Uterus (tissue), 4 donors: ENCODE results near the gene CAMTA1. TPM values are rescaled to one million over a fixed set of nuclear protein-coding genes. Genes with fewer than 3 reads are reported as not detected.

ENCODE experiments used
- DNase-seq, 2 donors: peaks; one replicate each; pipeline ENCODE4 v3.0.0-alpha.2; 2019 to 2020
- H3K27ac ChIP-seq, 2 donors: fragments of 200-600 bp; sonication (generic); 1 replicate in 1 of 2; 2 replicates in 1 of 2; pipeline ENCODE4 v1.5.1; 2016 to 2018
- H3K27me3 ChIP-seq, 2 donors: fragments of 200-600 bp; sonication (generic); one replicate each; pipeline ENCODE4 v1.5.1; 2018 to 2019; ENCODE audit warnings: control low read depth in 1 of 2
- H3K36me3 ChIP-seq, 2 donors: fragments of 200-600 bp; sonication (generic); one replicate each; pipeline ENCODE4 v1.5.1; 2019; ENCODE audit warnings: control low read depth in 1 of 2
- H3K4me1 ChIP-seq, 2 donors: fragments of 200-600 bp; sonication (generic); one replicate each; pipeline ENCODE4 v1.5.1; 2018 to 2019; ENCODE audit warnings: control low read depth in 1 of 2
- H3K4me3 ChIP-seq, 2 donors: fragments of 200-600 bp; sonication (generic); 1 replicate in 1 of 2; 2 replicates in 1 of 2; pipeline ENCODE4 v1.5.1; 2018 to 2019; ENCODE audit warnings: mild to moderate bottlenecking in 1 of 2
- H3K9me3 ChIP-seq, 2 donors: fragments of 200-600 bp; sonication (generic); one replicate each; pipeline ENCODE4 v1.5.1; 2019; ENCODE audit warnings: control low read depth in 1 of 2
- CTCF ChIP-seq, 4 experiments: fragments of 200-600 bp in 2 of 4; fragments of 450-650 bp in 2 of 4; sonication (generic) in 2 of 4; IDR thresholded peaks; one replicate each; pipeline ENCODE4 v1.5.1; 2016 to 2019; ENCODE audit warnings: antibody characterized with exemption in 4 of 4, mild to moderate bottlenecking in 2 of 4, moderate library complexity in 1 of 4
- POLR2A ChIP-seq, 2 donors: fragments of 450-650 bp; IDR thresholded peaks; one replicate each; pipeline ENCODE4 v1.6.1; 2016; ENCODE audit warnings: antibody characterized with exemption in 2 of 2, mild to moderate bottlenecking in 1 of 2, moderate library complexity in 1 of 2
- intact Hi-C: fragments of 100-400 bp; cut with DNase I; formaldehyde crosslinking; loops from one replicate; pipeline ENCODE4 v1.15.1; 2023; ENCODE audit warnings: low total_unique reads
- total RNA-seq, 4 donors: library from RNA; depleted of rRNA in 3 of 4; stranded (reverse); fragments of >200 nt in 3 of 4; gene quantifications; one replicate each; pipeline versions ENCODE4 v1.1.0 to v1.2.4, GENCODE V29; 2014 to 2023
- donor health status: DM: yes; HTN: yes; CAD: no.

Gene CAMTA1
- total RNA-seq, 4 donors from 2014 or later, result 29.7 to 427 (median 64.8) TPM

DNA sequence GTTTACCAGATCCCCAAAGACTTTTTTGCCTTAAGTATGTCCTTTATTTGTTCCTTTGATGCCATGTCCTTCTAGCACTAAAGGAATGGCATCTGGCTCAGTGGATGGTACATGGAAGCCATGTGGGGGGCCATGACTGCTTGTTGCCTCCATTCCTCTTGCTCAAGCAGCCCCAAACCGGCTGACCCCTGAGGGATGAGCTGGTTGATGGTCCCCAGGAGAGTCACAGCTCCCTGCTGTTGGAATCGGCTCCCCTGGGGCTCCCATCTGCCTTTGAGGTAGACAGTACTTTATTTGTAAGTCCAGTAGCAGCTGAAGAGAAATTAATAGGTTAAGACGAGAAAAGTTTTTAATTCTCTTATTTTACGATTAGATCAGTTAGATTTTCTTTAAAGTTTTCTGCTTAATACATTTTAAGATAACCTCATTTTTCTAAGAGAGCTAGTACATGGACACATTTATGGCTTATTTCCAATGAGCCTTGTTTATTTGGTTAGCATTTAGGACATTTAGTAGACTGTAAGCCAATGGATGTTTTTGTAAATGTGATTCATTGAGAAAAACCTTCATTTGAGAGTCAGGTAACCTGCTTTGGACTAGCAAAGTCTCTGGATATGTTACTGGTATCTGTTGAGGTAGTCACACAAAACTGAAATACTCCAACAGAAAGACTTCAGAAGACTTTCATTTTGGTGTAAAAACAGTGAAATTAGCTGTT, 88.2 kb downstream of the CAMTA1 start:
- no peaks in the 10 kb centered on the region for H3K36me3 ChIP-seq
- no peak for DNase-seq
- H3K4me3 ChIP-seq, result no peak overlapping the region
- H3K9me3 ChIP-seq, result no peaks in the 10 kb centered on the region
- intact Hi-C loops, result no loop called here
- H3K27ac ChIP-seq, result no peak overlapping the region
- H3K4me1 ChIP-seq, result no peaks in the 10 kb centered on the region
- TF ChIP-seq POLR2A (IDR thresholded peaks at IDR 0.05) (no peak), CTCF (IDR thresholded peaks at IDR 0.05) (no peak)
- no peaks in the 10 kb centered on the region for H3K27me3 ChIP-seq

DNA sequence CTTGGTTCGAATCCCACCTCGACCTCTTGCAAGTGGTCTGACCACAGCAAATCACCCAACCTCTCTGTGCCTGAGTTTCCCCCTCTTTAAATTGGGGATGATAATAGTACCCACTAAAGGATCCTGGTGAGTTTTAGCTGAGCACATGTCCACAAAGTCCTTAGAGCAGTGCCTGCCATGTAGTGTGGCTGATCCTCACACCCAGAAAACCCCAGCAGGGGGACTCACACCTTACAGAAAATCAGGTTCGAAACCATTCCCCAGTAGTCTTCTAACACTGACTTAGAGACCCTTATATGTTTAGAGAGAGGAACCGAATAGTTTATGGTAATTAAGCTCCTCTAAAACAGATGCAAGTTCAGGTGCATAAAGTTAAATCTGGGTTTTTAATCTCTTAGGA, 89.0 kb downstream of the CAMTA1 start:
- no peaks in the 10 kb centered on the region for H3K4me1 ChIP-seq
- H3K9me3 ChIP-seq, result no peaks in the 10 kb centered on the region
- intact Hi-C loops, result no loop called here
- TF ChIP-seq POLR2A (IDR thresholded peaks at IDR 0.05) (no peak), CTCF (IDR thresholded peaks at IDR 0.05) (no peak)
- H3K4me3 ChIP-seq, result no peak overlapping the region
- no peaks in the 10 kb centered on the region for H3K27me3 ChIP-seq
- no peak overlapping the region for H3K27ac ChIP-seq
- DNase-seq, result no peak
- H3K36me3 ChIP-seq, result no peaks in the 10 kb centered on the region

DNA sequence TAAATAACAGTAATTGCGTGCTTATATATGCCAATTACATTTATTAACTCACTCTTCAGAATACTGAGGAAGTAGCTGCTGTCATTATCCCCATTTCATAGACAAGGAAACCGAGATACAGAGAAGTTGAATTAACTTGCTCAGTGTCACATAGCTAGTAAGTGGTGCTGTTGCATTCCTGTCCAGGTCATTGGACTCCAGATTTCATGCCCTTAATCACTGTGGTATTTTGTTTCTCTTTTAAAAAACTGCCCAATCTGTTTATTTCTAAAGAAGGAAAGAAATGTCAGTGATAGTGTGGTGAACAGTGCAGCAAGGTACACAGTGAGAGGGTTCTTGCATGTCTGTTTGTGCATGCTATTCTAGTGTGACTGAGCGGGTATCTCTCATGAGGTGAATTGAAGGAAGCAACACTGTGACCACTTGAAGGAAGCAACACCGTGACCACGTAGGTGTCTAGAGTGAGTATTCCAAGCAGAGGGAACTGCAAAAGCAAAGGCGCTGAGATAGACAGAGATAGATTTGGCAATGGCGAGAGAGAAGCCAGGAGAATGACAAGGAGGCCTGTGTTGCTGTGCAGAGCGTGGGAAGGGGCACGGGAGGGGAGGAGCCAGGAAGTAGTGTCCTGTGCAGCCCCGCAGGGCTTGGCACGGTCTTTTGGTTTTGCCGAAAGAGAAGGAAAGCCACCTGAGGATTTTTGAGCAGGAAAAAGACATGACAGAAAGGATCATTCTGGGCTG, 95.9 kb downstream of the CAMTA1 start:
- TF ChIP-seq CTCF (IDR thresholded peaks at IDR 0.05) (no peak), POLR2A (IDR thresholded peaks at IDR 0.05) (no peak)
- no peak overlapping the region for H3K27ac ChIP-seq
- no peaks in the 10 kb centered on the region for H3K27me3 ChIP-seq
- H3K9me3 ChIP-seq, result no peaks in the 10 kb centered on the region
- intact Hi-C loops, result no loop called here
- H3K4me1 ChIP-seq, result no peaks in the 10 kb centered on the region
- no peaks in the 10 kb centered on the region for H3K36me3 ChIP-seq
- H3K4me3 ChIP-seq, result no peak overlapping the region
- no peak for DNase-seq

- TF ChIP-seq CTCF (IDR thresholded peaks at IDR 0.05) (no peak), POLR2A (IDR thresholded peaks at IDR 0.05) (no peak)
- no peaks in the 10 kb centered on the region for H3K9me3 ChIP-seq
- no peaks in the 10 kb centered on the region for H3K4me1 ChIP-seq
- no peak overlapping the region for H3K27ac ChIP-seq
- intact Hi-C loops, result no loop called here
- H3K27me3 ChIP-seq, result no peaks in the 10 kb centered on the region
- no peaks in the 10 kb centered on the region for H3K36me3 ChIP-seq
- DNase-seq, result no peak
- no peak overlapping the region for H3K4me3 ChIP-seq
Measured at GRCh38 chr1:6882414-6882813, 97.2 kb downstream of the CAMTA1 start.

DNA sequence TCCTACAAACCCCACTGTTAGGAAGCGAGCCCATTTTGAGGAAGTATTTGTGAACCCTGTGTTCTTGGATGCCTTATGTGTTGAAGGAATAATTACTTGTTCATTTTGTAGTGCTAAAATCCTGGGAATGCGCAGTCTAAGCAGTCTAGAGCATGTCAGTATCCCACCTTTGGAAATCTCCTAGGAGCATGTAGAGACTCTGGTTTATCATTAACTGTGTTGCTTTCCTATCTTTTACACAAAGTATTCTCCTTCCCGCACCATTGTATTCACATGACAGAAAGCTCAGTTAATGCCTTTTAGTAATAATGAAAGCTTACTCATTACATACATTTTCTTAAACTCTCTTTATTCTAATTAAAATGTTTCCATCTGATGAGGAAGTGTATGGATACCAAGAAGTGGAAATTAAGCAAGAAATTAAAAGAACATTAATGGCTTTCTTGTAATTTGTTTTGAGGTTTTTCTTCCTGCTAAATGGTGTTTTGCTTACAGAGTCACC, 99.4 kb downstream of the CAMTA1 start:
- Histone ChIP-seq H3K27ac (no peak overlapping the region), H3K27me3 (no peaks in the 10 kb centered on the region), H3K4me1 (no peaks in the 10 kb centered on the region), H3K9me3 (no peaks in the 10 kb centered on the region), H3K4me3 (no peak overlapping the region), H3K36me3 (no peaks in the 10 kb centered on the region)
- intact Hi-C loops, result no loop called here
- TF ChIP-seq CTCF (IDR thresholded peaks at IDR 0.05) (no peak), POLR2A (IDR thresholded peaks at IDR 0.05) (no peak)
- DNase-seq, result no peak
